MM.1S (cell line): ENCODE data around the gene ACVR2B.

Source experiments
- DNase-seq: peaks from one replicate; pipeline ENCODE4 v3.0.0-alpha.2; 2015
- H2AFZ ChIP-seq: fragments of 300-600 bp; sonication (generic); 2 replicates; pipeline ENCODE4 v1.6.0; 2016; ENCODE audit warnings: antibody characterized with exemption, low read length
- H3F3A ChIP-seq: fragments of 300-600 bp; sonication (generic); 2 replicates; pipeline ENCODE4 v1.6.1; 2016; ENCODE audit warnings: mild to moderate bottlenecking, antibody characterized with exemption, low read length, moderate library complexity, mixed read lengths; ENCODE audit not compliant: insufficient read depth
- H3K27ac ChIP-seq: fragments of 300-600 bp; sonication (generic); 2 replicates; pipeline ENCODE4 v1.5.1; 2016; ENCODE audit warnings: mild to moderate bottlenecking, low read length
- H3K27me3 ChIP-seq: fragments of 300-600 bp; sonication (generic); replicated peaks from 2 replicates; pipeline ENCODE4 v1.6.0; 2016; ENCODE audit warnings: low read length; ENCODE audit not compliant: insufficient read depth
- H3K36me3 ChIP-seq: fragments of 300-600 bp; sonication (generic); replicated peaks from 2 replicates; pipeline ENCODE4 v1.6.1; 2016; ENCODE audit warnings: mild to moderate bottlenecking, low read length, mixed read lengths; ENCODE audit not compliant: insufficient read depth
- H3K4me1 ChIP-seq: fragments of 300-600 bp; sonication (generic); 2 replicates; pipeline ENCODE4 v1.6.1; 2016; ENCODE audit warnings: low read length, mixed read lengths
- H3K4me2 ChIP-seq: fragments of 300-600 bp; sonication (generic); 2 replicates; pipeline ENCODE4 v1.6.0; 2016; ENCODE audit warnings: low read depth, low read length
- H3K4me3 ChIP-seq: fragments of 300-600 bp; sonication (generic); 2 replicates; pipeline ENCODE4 v1.5.1; 2016; ENCODE audit warnings: low read length, mixed read lengths
- H3K79me2 ChIP-seq: fragments of 300-600 bp; sonication (generic); 2 replicates; pipeline ENCODE4 v1.6.1; 2016; ENCODE audit warnings: mixed run types, low read length, mixed read lengths
- H3K9ac ChIP-seq: fragments of 300-600 bp; sonication (generic); 2 replicates; pipeline ENCODE4 v1.6.1; 2016; ENCODE audit warnings: low read length, mixed read lengths
- H3K9me2 ChIP-seq: fragments of 300-600 bp; sonication (generic); replicated peaks from 2 replicates; pipeline ENCODE4 v1.6.1; 2016; ENCODE audit warnings: mild to moderate bottlenecking, low read length, mixed read lengths; ENCODE audit not compliant: insufficient read depth
- H3K9me3 ChIP-seq: fragments of 300-600 bp; sonication (generic); replicated peaks from 2 replicates; pipeline ENCODE4 v1.6.1; 2016; ENCODE audit warnings: mild to moderate bottlenecking, low read length, mixed read lengths; ENCODE audit not compliant: insufficient read depth
- H4K20me1 ChIP-seq: fragments of 300-600 bp; sonication (generic); 2 replicates; pipeline ENCODE4 v1.6.1; 2016; ENCODE audit warnings: mild to moderate bottlenecking, low read length, moderate library complexity, mixed read lengths; ENCODE audit not compliant: insufficient read depth
- EZH2 ChIP-seq: fragments of 300-600 bp; sonication (generic); optimal IDR thresholded peaks from 2 replicates; pipeline ENCODE3; 2017; ENCODE audit warnings: low read depth, mild to moderate bottlenecking, antibody characterized with exemption, low read length, mixed read lengths
- EZH2phosphoT487 ChIP-seq: fragments of 300-600 bp; sonication (generic); IDR thresholded peaks from 2 replicates; pipeline ENCODE4 v1.6.1; 2018; ENCODE audit warnings: antibody characterized with exemption, low read length
- TF ChIP-seq, protein P1 (sequence below): fragments of 300-600 bp; sonication (generic); IDR thresholded peaks from 2 replicates; pipeline ENCODE4 v1.5.1; 2016; ENCODE audit warnings: antibody characterized with exemption, low read length, mixed read lengths

The ACVR2B gene

DNA sequence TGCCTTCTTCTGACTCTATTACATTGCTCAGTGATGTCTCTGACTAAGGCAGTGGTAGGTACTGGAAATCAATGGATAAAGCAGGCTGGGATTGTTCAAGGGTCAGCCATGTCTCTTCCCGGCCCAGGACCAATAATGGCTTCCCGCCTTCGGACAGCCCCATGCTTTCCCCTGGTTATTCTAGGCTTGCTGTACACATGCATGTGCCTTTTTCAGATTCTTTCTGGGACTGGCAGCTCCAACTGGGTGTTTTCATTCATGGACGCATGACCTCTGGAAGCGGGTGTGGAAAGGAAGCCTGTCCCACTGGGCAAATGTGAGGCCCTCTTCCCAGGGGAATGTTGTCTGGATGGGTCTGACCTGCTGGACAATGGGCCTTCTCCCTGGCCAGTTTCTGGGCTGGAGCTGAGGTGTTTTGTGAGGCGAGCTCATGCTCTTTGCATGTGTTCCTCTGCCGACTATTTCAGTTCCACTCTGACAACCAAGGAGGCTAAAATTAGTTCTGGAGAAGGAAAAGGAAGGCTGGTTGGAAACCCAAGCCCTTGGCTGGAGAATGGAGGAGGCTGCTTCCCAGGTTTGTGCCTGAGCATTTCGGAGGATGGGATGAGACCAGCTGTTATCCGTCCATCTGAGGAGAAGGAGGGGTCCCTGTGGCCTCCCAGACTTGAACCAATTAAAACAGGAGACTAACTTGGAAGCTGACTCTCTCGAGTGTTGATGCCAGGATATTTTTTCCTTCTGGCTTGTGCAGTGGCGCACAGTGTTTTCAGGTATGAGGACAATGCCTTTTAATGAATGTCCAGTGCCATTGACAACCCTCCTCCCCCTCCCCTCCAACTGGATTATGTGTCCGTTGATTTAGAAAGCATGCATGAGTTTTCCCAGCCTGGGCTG, 6.9 kb downstream of the ACVR2B start:
- H3F3A ChIP-seq = no peaks in the 10 kb centered on the region
- H3K9me2 ChIP-seq = no peaks in the 10 kb centered on the region
- H3K9me3 ChIP-seq = no peaks in the 10 kb centered on the region
- H3K4me2 ChIP-seq = no peak overlapping the region
- no peaks in the 10 kb centered on the region for H4K20me1 ChIP-seq
- peaks cover 5% of the 10 kb centered on the region for H3K4me1 ChIP-seq
- H3K79me2 ChIP-seq = peaks cover 60% of the 10 kb centered on the region
- DNase-seq = no peak
- H3K9ac ChIP-seq = no peak overlapping the region
- no peak overlapping the region for H3K4me3 ChIP-seq
- no peak for TF ChIP-seq EZH2
- H3K36me3 ChIP-seq = no peaks in the 10 kb centered on the region
- no peak overlapping the region for H2AFZ ChIP-seq
- H3K27ac ChIP-seq = no peak overlapping the region
- H3K27me3 ChIP-seq = no peaks in the 10 kb centered on the region

DNA sequence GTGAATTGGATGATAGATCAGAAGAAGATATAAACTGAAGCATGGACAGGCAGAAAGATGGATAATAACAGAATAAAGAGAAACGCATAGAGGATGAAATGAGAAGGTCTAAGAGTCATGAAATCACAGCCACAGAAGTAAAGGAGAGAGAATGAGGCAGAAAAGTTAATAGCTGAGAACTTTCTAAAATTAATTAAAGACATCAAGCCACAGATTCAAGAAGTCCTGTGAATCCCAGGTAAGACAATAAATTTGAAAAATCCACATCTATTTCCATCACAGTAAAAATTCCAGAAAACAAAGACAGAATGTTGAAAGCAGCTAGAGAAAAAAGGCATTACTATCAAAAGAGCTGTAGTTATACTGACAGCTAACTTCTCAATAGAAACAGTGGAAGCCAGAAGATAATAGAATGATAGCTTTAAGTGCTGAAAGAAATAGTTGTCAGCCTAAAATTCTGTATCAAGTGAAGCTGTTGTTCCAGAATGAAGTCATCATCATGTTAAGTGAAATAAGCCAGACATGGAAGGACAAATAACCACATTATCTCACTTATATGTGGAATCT, 12.0 kb downstream of the ACVR2B start:
- Histone ChIP-seq H3K27me3 (no peaks in the 10 kb centered on the region), H2AFZ (no peak overlapping the region), H4K20me1 (no peaks in the 10 kb centered on the region), H3K9me2 (no peaks in the 10 kb centered on the region), H3F3A (no peaks in the 10 kb centered on the region), H3K36me3 (no peaks in the 10 kb centered on the region), H3K4me2 (no peak overlapping the region), H3K27ac (no peak overlapping the region), H3K4me3 (no peak overlapping the region), H3K9ac (no peak overlapping the region), H3K4me1 (no peaks in the 10 kb centered on the region), H3K79me2 (peaks cover 26% of the 10 kb centered on the region), H3K9me3 (no peaks in the 10 kb centered on the region)
- TF ChIP-seq, protein P1, sequence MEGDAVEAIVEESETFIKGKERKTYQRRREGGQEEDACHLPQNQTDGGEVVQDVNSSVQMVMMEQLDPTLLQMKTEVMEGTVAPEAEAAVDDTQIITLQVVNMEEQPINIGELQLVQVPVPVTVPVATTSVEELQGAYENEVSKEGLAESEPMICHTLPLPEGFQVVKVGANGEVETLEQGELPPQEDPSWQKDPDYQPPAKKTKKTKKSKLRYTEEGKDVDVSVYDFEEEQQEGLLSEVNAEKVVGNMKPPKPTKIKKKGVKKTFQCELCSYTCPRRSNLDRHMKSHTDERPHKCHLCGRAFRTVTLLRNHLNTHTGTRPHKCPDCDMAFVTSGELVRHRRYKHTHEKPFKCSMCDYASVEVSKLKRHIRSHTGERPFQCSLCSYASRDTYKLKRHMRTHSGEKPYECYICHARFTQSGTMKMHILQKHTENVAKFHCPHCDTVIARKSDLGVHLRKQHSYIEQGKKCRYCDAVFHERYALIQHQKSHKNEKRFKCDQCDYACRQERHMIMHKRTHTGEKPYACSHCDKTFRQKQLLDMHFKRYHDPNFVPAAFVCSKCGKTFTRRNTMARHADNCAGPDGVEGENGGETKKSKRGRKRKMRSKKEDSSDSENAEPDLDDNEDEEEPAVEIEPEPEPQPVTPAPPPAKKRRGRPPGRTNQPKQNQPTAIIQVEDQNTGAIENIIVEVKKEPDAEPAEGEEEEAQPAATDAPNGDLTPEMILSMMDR = no peak
- no peak for TF ChIP-seq EZH2phosphoT487
- TF ChIP-seq EZH2 = no peak
- no peak for DNase-seq

DNA sequence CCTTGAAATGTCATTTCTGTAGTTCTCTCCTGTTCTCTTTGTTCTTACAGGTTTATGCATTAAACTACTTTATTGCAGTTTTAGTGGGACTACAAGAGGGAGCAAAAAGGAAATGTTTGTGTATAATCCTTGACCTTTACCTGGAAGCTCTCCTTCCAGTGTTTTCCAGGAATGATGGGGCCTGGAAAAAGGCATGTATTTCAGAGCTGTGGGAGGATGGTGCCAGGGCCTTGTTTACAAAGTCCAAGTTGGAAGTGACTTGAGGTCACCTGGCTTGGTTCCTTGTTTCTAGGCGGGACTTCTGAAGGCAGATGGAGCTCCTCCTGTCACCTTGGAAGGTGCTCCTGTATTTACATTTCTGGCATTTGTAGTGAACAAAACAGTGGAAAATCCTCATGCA, 15.1 kb downstream of the ACVR2B start:
- H3K36me3 ChIP-seq = no peaks in the 10 kb centered on the region
- no peak for DNase-seq
- H3K9ac ChIP-seq = no peak overlapping the region
- H4K20me1 ChIP-seq = no peaks in the 10 kb centered on the region
- TF ChIP-seq, protein P1 = no peak
- TF ChIP-seq EZH2 = no peak
- TF ChIP-seq EZH2phosphoT487 = no peak
- no peak overlapping the region for H3K4me2 ChIP-seq
- no peak overlapping the region for H3K27ac ChIP-seq
- H3K79me2 ChIP-seq = 0 out of 2 replicates have a peak, but pooled peaks cover 7% of the 10 kb centered on the region
- H3K9me3 ChIP-seq = no peaks in the 10 kb centered on the region
- no peak overlapping the region for H2AFZ ChIP-seq
- no peaks in the 10 kb centered on the region for H3K9me2 ChIP-seq
- H3F3A ChIP-seq = no peaks in the 10 kb centered on the region
- H3K27me3 ChIP-seq = no peaks in the 10 kb centered on the region
- H3K4me1 ChIP-seq = no peaks in the 10 kb centered on the region
- H3K4me3 ChIP-seq = no peak overlapping the region

DNA sequence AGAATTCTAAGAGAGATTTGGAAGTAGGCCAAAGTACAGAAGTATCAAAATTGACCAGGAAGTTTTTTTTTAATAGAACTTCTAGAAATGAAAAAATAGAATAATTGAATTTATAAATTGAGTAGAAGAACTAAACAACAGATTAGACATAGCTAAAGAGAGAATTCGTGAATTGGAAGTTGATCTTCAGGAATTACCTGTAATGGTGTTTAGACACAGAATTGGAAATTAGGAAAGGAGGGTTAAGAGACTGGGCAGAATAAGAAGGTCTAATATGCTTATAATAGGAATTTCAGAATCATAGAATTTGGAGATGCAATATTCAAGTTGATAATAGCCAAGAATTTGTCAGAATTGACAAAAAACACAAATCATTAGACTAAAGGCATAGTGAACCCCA, 16.2 kb downstream of the ACVR2B start:
- H3K4me3 ChIP-seq = no peak overlapping the region
- no peak overlapping the region for H2AFZ ChIP-seq
- H3K27me3 ChIP-seq = no peaks in the 10 kb centered on the region
- H3K36me3 ChIP-seq = no peaks in the 10 kb centered on the region
- no peak overlapping the region for H3K27ac ChIP-seq
- no peak overlapping the region for H3K9ac ChIP-seq
- no peaks in the 10 kb centered on the region for H3K9me2 ChIP-seq
- no peaks in the 10 kb centered on the region for H3F3A ChIP-seq
- no peaks in the 10 kb centered on the region for H4K20me1 ChIP-seq
- no peak for DNase-seq
- H3K4me1 ChIP-seq = no peaks in the 10 kb centered on the region
- H3K4me2 ChIP-seq = no peak overlapping the region
- H3K9me3 ChIP-seq = no peaks in the 10 kb centered on the region
- H3K79me2 ChIP-seq = 0 out of 2 replicates have a peak, but pooled peaks cover under 1% of the 10 kb centered on the region
- TF ChIP-seq, protein P1 = no peak
- no peak for TF ChIP-seq EZH2
- TF ChIP-seq EZH2phosphoT487 = no peak
